ENCODE measurements around the gene IFITM5. TPM values are rescaled to one million over a fixed set of nuclear protein-coding genes. Genes with fewer than 3 reads are reported as not detected.
"Not testable (repeated sequence)": the region's sequence is repeated elsewhere in the genome, so short reads cannot be mapped to it uniquely, and the experiment has no call there.

The IFITM5 gene
- total RNA-seq, 2 experiments from 2014 or later, result not detected

DNA sequence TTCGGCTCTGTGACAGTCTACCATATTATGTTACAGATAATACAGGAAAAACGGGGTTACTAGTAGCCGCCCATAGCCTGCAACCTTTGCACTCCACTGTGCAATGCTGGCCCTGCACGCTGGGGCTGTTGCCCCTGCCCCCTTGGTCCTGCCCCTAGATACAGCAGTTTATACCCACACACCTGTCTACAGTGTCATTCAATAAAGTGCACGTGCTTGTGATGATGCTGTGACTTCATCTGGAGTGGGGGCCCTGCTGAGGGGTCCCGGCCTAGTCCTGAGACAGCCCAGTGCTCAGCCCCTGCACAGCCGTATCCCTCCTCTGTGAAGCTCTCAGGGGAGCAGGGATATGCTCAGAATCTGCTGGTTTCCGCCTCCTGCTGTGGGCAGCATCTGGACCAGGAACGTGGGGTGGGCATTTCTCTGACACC is 15.7 kb upstream of the IFITM5 start:
- POLR2A ChIA-PET, result interaction anchor here (0.8 to 1.4 kb wide), 3 partner anchors 12 to 108 kb away, joined by 3 to 6 read pairs (median 4); partner anchors contain the start of genes BET1L and RIC8A
- H3K36me3 Mint-ChIP-seq (ENCODE audit: low read depth), result peaks cover 43% of the 10 kb centered on the region

DNA sequence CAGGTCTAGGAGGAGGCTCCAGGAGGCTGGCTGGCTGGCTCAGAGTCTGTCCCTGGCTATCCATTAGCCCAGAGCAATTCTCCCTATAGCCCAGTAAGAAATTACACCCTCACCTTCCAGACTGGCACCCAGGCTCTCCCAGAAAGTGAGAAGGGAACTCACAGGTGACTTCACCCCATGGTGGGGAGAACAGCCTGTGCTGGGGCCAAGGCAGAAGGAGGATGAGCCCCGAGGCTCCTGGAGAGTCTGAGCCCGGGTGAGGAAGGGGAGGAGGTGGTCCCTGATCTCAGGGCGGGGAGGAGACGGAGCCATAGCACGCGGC is 15.2 kb upstream of the IFITM5 start:
- H3K36me3 Mint-ChIP-seq (ENCODE audit: low read depth), result peaks cover 46% of the 10 kb centered on the region
- CTCF ChIA-PET, result not testable (repeated sequence)

More for the DNA sequence above, 15.7 kb upstream of the IFITM5 start:
- DNase-seq, result peak; percentile 41
- H3K27ac Mint-ChIP-seq, result peak overlapping the region; percentile 99
- CTCF ChIA-PET, result interaction anchor here (1.2 to 1.7 kb wide), 3 partner anchors 13 to 49 kb away, joined by 3 to 6 read pairs (median 4); no protein-coding TSS in a partner anchor
- H3K9me3 Mint-ChIP-seq, result no peaks in the 10 kb centered on the region
- H3K4me3 Mint-ChIP-seq, result peak overlapping the region; percentile 92
- peaks cover 21% of the 10 kb centered on the region for H3K4me1 Mint-ChIP-seq
- no peaks in the 10 kb centered on the region for H3K27me3 Mint-ChIP-seq

GRCh38 chr11:313787-314553 is 14.6 kb upstream of the IFITM5 start, which contains the start of gene IFITM1:
TSS of gene IFITM1 (plus strand) at chr11:314040. CDS start at chr11:314171, 131 bp downstream.
- POLR2A ChIA-PET, result interaction anchor here (1.4 kb wide), 1 partner anchor 107 kb away, joined by 4 read pairs; the partner anchor contains the start of genes BET1L and RIC8A
- CTCF ChIA-PET, result no interaction called here
- H3K27me3 Mint-ChIP-seq, result no peaks in the 10 kb centered on the region
- H3K9me3 Mint-ChIP-seq, result no peaks in the 10 kb centered on the region
- peak within 1 kb of the TSS; percentile 92 for H3K4me3 Mint-ChIP-seq
- peaks cover 50% of the 10 kb centered on the region for H3K36me3 Mint-ChIP-seq (ENCODE audit: low read depth)
- peaks cover 21% of the 10 kb centered on the region for H3K4me1 Mint-ChIP-seq
- H3K27ac Mint-ChIP-seq, result peak within 1 kb of the TSS; percentile 99
- peak; percentile 85 for DNase-seq

More for the DNA sequence above, 15.2 kb upstream of the IFITM5 start:
- H3K27me3 Mint-ChIP-seq, DNase-seq, H3K9me3 Mint-ChIP-seq: not testable (repeated sequence)
- H3K4me3 Mint-ChIP-seq, result peak overlapping the region; percentile 92
- H3K27ac Mint-ChIP-seq, result peak overlapping the region; percentile 99
- peaks cover 19% of the 10 kb centered on the region for H3K4me1 Mint-ChIP-seq
- POLR2A ChIA-PET, result interaction anchor here (1.4 kb wide), 1 partner anchor 107 kb away, joined by 4 read pairs; the partner anchor contains the start of genes BET1L and RIC8A

DNA sequence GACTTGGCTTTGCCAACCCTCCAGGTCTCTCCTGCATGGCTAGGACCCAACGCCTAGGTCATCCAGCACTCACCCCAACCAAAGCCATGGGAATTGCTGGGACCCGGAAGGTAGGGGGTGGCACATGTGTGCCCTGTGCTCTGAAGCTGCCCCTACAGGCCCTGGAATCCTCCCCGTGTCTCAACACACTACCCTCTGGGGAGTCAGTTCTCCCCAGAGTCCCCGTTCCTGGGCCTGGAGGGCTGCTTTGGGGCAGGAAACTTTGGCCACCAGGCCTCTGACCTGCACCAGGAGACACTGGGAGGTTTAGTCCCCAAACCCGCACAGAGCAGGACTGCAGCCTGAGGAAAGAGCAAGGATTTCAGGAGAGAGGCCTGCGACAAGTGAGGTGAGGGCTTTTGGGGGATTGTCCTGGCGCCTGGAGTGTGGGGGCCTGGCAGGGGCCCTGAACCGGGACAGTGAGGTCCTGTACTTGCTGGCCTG is 14.0 kb upstream of the IFITM5 start:
- ChIA-PET CTCF (interaction anchor here (0.7 to 2.1 kb wide), 2 partner anchors 14 to 41 kb away, joined by 3 to 8 read pairs; no protein-coding TSS in a partner anchor), POLR2A (no interaction called here)
- peak overlapping the region; percentile 99 for H3K27ac Mint-ChIP-seq
- peaks cover 21% of the 10 kb centered on the region for H3K4me1 Mint-ChIP-seq
- no peak for DNase-seq
- peaks cover 53% of the 10 kb centered on the region for H3K36me3 Mint-ChIP-seq (ENCODE audit: low read depth)
- H3K9me3 Mint-ChIP-seq, result no peaks in the 10 kb centered on the region
- H3K27me3 Mint-ChIP-seq, result no peaks in the 10 kb centered on the region
- peak overlapping the region; percentile 92 for H3K4me3 Mint-ChIP-seq

DNA sequence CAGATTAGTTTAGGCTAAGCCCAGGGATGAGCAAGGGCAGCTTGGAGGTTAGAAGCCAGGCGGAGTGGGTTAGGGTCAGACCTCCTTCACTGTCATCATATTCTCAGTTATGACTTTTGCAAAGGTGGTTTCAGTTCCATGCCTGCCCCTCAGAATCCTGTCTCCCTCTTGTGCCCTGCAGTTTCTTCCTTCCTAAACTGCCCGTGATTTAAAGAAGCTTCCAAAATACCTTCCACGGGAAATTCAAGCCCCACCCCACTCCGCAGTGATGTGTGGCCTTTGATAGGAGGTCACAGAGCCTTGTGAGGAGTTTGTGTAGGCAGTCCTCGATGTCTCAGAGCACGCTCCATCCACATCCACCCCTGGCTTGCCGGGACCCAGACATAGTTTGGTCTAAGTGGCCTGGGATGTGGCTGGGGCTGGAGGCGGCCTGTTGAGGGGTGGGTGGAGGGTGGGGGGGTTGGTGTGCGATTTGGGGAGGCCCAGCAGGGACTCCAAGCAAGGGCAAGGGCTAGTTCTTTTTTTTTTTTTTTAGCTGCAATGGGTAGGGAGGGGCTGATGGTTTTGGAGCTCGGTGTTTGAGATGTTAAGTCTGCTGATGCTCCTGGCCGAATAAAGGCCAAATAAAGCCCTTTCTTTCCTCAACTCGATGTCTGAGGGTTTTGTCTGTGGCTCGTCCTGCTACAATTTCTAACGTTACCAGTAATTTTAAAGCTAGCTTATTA is 12.9 kb upstream of the IFITM5 start:
- H3K9me3 Mint-ChIP-seq, result no peaks in the 10 kb centered on the region
- H3K4me1 Mint-ChIP-seq, result peaks cover 24% of the 10 kb centered on the region
- peak overlapping the region; percentile 92 for H3K4me3 Mint-ChIP-seq
- ChIA-PET CTCF (interaction anchor here (0.7 to 2.1 kb wide), 7 partner anchors 13 to 62 kb away, joined by 3 to 8 read pairs (median 3); no protein-coding TSS in a partner anchor), POLR2A (interaction anchor here (0.6 to 1.3 kb wide), 5 partner anchors 12 to 44 kb away, joined by 3 to 9 read pairs (median 5); no protein-coding TSS in a partner anchor)
- H3K27me3 Mint-ChIP-seq, result no peaks in the 10 kb centered on the region
- peak overlapping the region; percentile 99 for H3K27ac Mint-ChIP-seq
- DNase-seq, result peak; percentile 59
- peaks cover 50% of the 10 kb centered on the region for H3K36me3 Mint-ChIP-seq (ENCODE audit: low read depth)

DNA sequence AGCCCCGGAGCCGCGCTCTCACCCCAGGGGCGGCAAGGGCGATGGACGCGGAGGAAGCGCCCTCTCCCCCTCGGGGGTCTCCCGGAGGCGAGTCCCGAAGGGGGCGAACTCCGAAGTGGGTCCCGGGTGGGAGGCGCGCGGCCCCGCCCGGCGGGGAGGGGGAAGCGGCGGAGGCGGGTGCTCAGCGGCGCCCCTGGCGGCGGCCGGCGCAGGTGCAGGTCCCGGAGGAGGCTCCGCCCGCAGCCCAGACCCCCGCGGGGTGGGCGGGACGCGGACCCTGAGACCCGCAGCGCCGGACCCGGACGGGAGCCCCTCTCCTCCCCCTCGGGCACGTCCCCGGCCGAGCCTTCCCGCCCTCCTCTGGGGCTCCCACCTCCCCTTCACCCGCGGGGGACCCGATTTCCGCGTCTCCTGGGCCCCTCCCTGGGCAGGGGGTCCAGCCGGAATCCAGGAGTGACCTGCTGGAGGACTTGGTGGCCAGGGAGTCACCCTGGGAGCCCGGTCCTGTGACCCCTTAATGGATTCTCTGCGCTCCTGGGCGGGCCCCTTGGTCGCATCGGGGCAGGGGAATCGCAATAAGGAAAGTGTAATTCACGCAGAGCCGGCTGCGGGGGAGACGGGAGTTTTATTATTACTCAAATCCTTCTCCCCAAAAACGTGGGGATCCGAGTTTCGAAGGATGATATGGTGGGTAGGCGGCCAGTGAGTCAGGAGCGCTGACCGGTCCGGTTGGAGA is 11.9 kb upstream of the IFITM5 start:
- peaks cover 30% of the 10 kb centered on the region for H3K4me1 Mint-ChIP-seq
- peak overlapping the region; percentile 99 for H3K27ac Mint-ChIP-seq
- POLR2A ChIA-PET, result interaction anchor here (1.3 kb wide), 1 partner anchor 16 kb away, joined by 9 read pairs; no protein-coding TSS in a partner anchor
- H3K36me3 Mint-ChIP-seq (ENCODE audit: low read depth), result peaks cover 40% of the 10 kb centered on the region
- H3K27me3 Mint-ChIP-seq, H3K9me3 Mint-ChIP-seq: not testable (repeated sequence)
- peak overlapping the region; percentile 92 for H3K4me3 Mint-ChIP-seq
- peak; percentile 34 for DNase-seq
- CTCF ChIA-PET, result interaction anchor here (1.1 to 2.1 kb wide), 4 partner anchors 14 to 61 kb away, joined by 3 to 8 read pairs (median 4); no protein-coding TSS in a partner anchor

- H3K4me3 Mint-ChIP-seq, result peak overlapping the region; percentile 90
- peaks cover 39% of the 10 kb centered on the region for H3K4me1 Mint-ChIP-seq
- DNase-seq, H3K27me3 Mint-ChIP-seq, H3K9me3 Mint-ChIP-seq: not testable (repeated sequence)
- H3K27ac Mint-ChIP-seq, result peak overlapping the region; percentile 98
- ChIA-PET POLR2A (interaction anchor here (0.7 to 1.0 kb wide), 2 partner anchors 30 to 45 kb away, joined by 3 to 5 read pairs; no protein-coding TSS in a partner anchor), CTCF (interaction anchor here (1.1 to 1.5 kb wide), 2 partner anchors 19 to 209 kb away, joined by 3 to 5 read pairs; no protein-coding TSS in a partner anchor)
- peaks cover 34% of the 10 kb centered on the region for H3K36me3 Mint-ChIP-seq (ENCODE audit: low read depth)
These were observed 10.8 kb upstream of the IFITM5 start for GRCh38 chr11:309979-310572.

GRCh38 chr11:308740-309665 is 9.7 kb upstream of the IFITM5 start:
- peak overlapping the region; percentile 90 for H3K4me3 Mint-ChIP-seq
- peaks cover 23% of the 10 kb centered on the region for H3K36me3 Mint-ChIP-seq (ENCODE audit: low read depth)
- DNase-seq, result peak; percentile 66
- peak overlapping the region; percentile 98 for H3K27ac Mint-ChIP-seq
- not testable (repeated sequence) for H3K27me3 Mint-ChIP-seq, H3K9me3 Mint-ChIP-seq
- CTCF ChIA-PET, result interaction anchor here (0.9 to 1.5 kb wide), 5 partner anchors 8 to 210 kb away, joined by 3 to 6 read pairs (median 3); partner anchors contain the start of gene PGGHG
- POLR2A ChIA-PET, result interaction anchor here (1.0 kb wide), 2 partner anchors 8 to 46 kb away, joined by 5 read pairs; no protein-coding TSS in a partner anchor
- peaks cover 46% of the 10 kb centered on the region for H3K4me1 Mint-ChIP-seq

- H3K27me3 Mint-ChIP-seq, H3K9me3 Mint-ChIP-seq, POLR2A ChIA-PET: not testable (repeated sequence)
- CTCF ChIA-PET, result interaction anchor here (1.3 kb wide), 1 partner anchor 9 kb away, joined by 6 read pairs; no protein-coding TSS in a partner anchor
- Mint-ChIP-seq H3K4me1 (peaks cover 46% of the 10 kb centered on the region), H3K36me3 (ENCODE audit: low read depth) (peaks cover 21% of the 10 kb centered on the region), H3K4me3 (peak within 1 kb of the TSS; percentile 90), H3K27ac (peak within 1 kb of the TSS; percentile 98)
- DNase-seq, result peak; percentile 76
These were observed 8.7 kb upstream of the IFITM5 start, which contains the start of gene IFITM2 for GRCh38 chr11:307766-308708. TSS of gene IFITM2 (plus strand) at chr11:307816. CDS start at chr11:308193, 377 bp downstream.

Data from activated CD4-positive, alpha-beta T cell treated with anti-CD3 and anti-CD28 coated beads, Interleukin-2, amount 10 ng/mL, durations not matched to agents 7 days and 5 days (primary cell).